SK-N-SH treated with all-trans-retinoic acid at 6 μM for 48 hours (cell line): ENCODE measurements around the gene CENPU.

ENCODE experiments used
- ATAC-seq: fragments of 200-7000 bp; cut with Tn5 transposase; 3 replicates; pipeline ENCODE4 v1.9.1; 2020; ENCODE audit warnings: mild to moderate bottlenecking, moderate library complexity
- ARNTL ChIP-seq: fragments of 450-650 bp; formaldehyde crosslinking; IDR thresholded peaks from 2 replicates; pipeline ENCODE4 v1.5.0; 2020; ENCODE audit warnings: low read depth, mild to moderate bottlenecking, moderate library complexity, borderline replicate concordance
- BACH2 ChIP-seq: fragments of 250-450 bp; sonication (Bioruptor Pico); IDR thresholded peaks from 2 replicates; pipeline ENCODE4 v1.9.0; 2021; ENCODE audit warnings: mild to moderate bottlenecking, borderline replicate concordance
- CSDC2 ChIP-seq: fragments of 250-450 bp; sonication (Bioruptor Pico); IDR thresholded peaks from 2 replicates; pipeline ENCODE4 v1.5.0; 2020; ENCODE audit warnings: mild to moderate bottlenecking, moderate library complexity
- ESRRG ChIP-seq: fragments of 250-450 bp; sonication (Bioruptor Pico); IDR thresholded peaks from 2 replicates; pipeline ENCODE4 v1.6.1; 2021; ENCODE audit warnings: mild to moderate bottlenecking
- GLIS3 ChIP-seq: fragments of 250-450 bp; sonication (Bioruptor Pico); IDR thresholded peaks from 2 replicates; pipeline ENCODE4 v1.5.0; 2020; ENCODE audit warnings: mild to moderate bottlenecking, moderate library complexity
- ISL1 ChIP-seq: fragments of 250-450 bp; sonication (Bioruptor Pico); IDR thresholded peaks from 2 replicates; pipeline ENCODE4 v2.1.2; 2022; ENCODE audit warnings: mild to moderate bottlenecking, moderate library complexity
- OSR1 ChIP-seq: fragments of 250-450 bp; sonication (Bioruptor Pico); IDR thresholded peaks from 2 replicates; pipeline ENCODE4 v1.8.0; 2022; ENCODE audit warnings: moderate library complexity, mild to moderate bottlenecking, inconsistent platforms
- PATZ1 ChIP-seq: fragments of 250-450 bp; sonication (Bioruptor Pico); IDR thresholded peaks from 2 replicates; pipeline ENCODE4 v1.8.0; 2020; ENCODE audit warnings: mild to moderate bottlenecking, moderate library complexity, borderline replicate concordance
- PPARA ChIP-seq: fragments of 250-450 bp; sonication (Bioruptor Pico); IDR thresholded peaks from 2 replicates; pipeline ENCODE4 v1.5.0; 2020; ENCODE audit warnings: mild to moderate bottlenecking, borderline replicate concordance
- RARB ChIP-seq: fragments of 250-450 bp; sonication (Bioruptor Pico); IDR thresholded peaks from 2 replicates; pipeline ENCODE4 v1.8.0; 2021; ENCODE audit warnings: mild to moderate bottlenecking, moderate library complexity
- SNAI2 ChIP-seq: fragments of 250-450 bp; sonication (Bioruptor Pico); IDR thresholded peaks from 2 replicates; pipeline ENCODE4 v1.5.0; 2020; ENCODE audit warnings: mild to moderate bottlenecking, moderate library complexity
- TCF4 ChIP-seq: fragments of 250-450 bp; sonication (Bioruptor Pico); IDR thresholded peaks from 2 replicates; pipeline ENCODE4 v1.8.0; 2021; ENCODE audit warnings: mild to moderate bottlenecking, moderate library complexity, borderline replicate concordance
- TOX ChIP-seq: fragments of 250-450 bp; sonication (Bioruptor Pico); IDR thresholded peaks from 2 replicates; pipeline ENCODE4 v1.8.0; 2021; ENCODE audit warnings: mild to moderate bottlenecking, moderate library complexity, borderline replicate concordance
- TSHZ2 ChIP-seq: fragments of 250-450 bp; sonication (Bioruptor Pico); IDR thresholded peaks from 2 replicates; pipeline ENCODE4 v1.5.0; 2020; ENCODE audit warnings: mild to moderate bottlenecking, moderate library complexity
- ZC3H10 ChIP-seq: fragments of 250-450 bp; sonication (Bioruptor Pico); IDR thresholded peaks from 2 replicates; pipeline ENCODE4 v1.5.1; 2021; ENCODE audit warnings: mild to moderate bottlenecking, moderate library complexity
- ZFP3 ChIP-seq: fragments of 250-450 bp; sonication (Bioruptor Pico); IDR thresholded peaks from 2 replicates; pipeline ENCODE4 v1.5.0; 2020; ENCODE audit warnings: mild to moderate bottlenecking, moderate library complexity
- ZFP30 ChIP-seq: fragments of 450-650 bp; formaldehyde crosslinking; IDR thresholded peaks from 2 replicates; pipeline ENCODE4 v1.5.0; 2022; ENCODE audit warnings: mild to moderate bottlenecking, moderate library complexity
- ZNF565 ChIP-seq: fragments of 450-650 bp; formaldehyde crosslinking; conservative IDR thresholded peaks from 2 replicates; pipeline ENCODE4 v1.5.0; 2020; ENCODE audit warnings: low read depth, mild to moderate bottlenecking, moderate library complexity
- ZNF70 ChIP-seq: fragments of 450-650 bp; formaldehyde crosslinking; IDR thresholded peaks from 2 replicates; pipeline ENCODE4 v1.5.0; 2020; ENCODE audit warnings: mild to moderate bottlenecking, moderate library complexity
- ZNF8 ChIP-seq: fragments of 450-650 bp; formaldehyde crosslinking; IDR thresholded peaks from 2 replicates; pipeline ENCODE4 v1.5.0; 2020; ENCODE audit warnings: mild to moderate bottlenecking, moderate library complexity
- TF ChIP-seq, protein P1 (sequence below): fragments of 250-450 bp; sonication (Bioruptor Pico); IDR thresholded peaks from 2 replicates; pipeline ENCODE4 v1.5.1; 2021; ENCODE audit warnings: mild to moderate bottlenecking, moderate library complexity
- TF ChIP-seq, protein P2 (sequence below): fragments of 250-450 bp; sonication (Bioruptor Pico); IDR thresholded peaks from 2 replicates; pipeline ENCODE4 v1.8.0; 2021; ENCODE audit warnings: low read depth, mild to moderate bottlenecking, moderate library complexity, borderline replicate concordance
- TF ChIP-seq, protein P3 (sequence below): fragments of 250-450 bp; sonication (Bioruptor Pico); IDR thresholded peaks from 2 replicates; pipeline ENCODE4 v1.5.1; 2020; ENCODE audit warnings: low read depth, mild to moderate bottlenecking, moderate library complexity

The CENPU gene

GRCh38 chr4:184693056-184693455, 40.8 kb downstream of the CENPU start:
- no peak for TF ChIP-seq TCF4 (CRISPR knock-in tag)
- TF ChIP-seq ZNF565 (CRISPR knock-in tag), result no peak
- TF ChIP-seq ZFP30 (CRISPR knock-in tag), result no peak
- no peak for TF ChIP-seq OSR1 (CRISPR knock-in tag)
- no peak for TF ChIP-seq TOX (CRISPR knock-in tag)
- no peak for TF ChIP-seq ZNF8 (CRISPR knock-in tag)
- no peak for TF ChIP-seq ARNTL
- no peak for TF ChIP-seq CSDC2 (CRISPR knock-in tag)
- TF ChIP-seq, protein P1, sequence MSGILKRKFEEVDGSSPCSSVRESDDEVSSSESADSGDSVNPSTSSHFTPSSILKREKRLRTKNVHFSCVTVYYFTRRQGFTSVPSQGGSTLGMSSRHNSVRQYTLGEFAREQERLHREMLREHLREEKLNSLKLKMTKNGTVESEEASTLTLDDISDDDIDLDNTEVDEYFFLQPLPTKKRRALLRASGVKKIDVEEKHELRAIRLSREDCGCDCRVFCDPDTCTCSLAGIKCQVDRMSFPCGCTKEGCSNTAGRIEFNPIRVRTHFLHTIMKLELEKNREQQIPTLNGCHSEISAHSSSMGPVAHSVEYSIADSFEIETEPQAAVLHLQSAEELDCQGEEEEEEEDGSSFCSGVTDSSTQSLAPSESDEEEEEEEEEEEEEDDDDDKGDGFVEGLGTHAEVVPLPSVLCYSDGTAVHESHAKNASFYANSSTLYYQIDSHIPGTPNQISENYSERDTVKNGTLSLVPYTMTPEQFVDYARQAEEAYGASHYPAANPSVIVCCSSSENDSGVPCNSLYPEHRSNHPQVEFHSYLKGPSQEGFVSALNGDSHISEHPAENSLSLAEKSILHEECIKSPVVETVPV (CRISPR knock-in tag), result no peak
- TF ChIP-seq BACH2 (CRISPR knock-in tag), result no peak
- TF ChIP-seq ZC3H10 (CRISPR knock-in tag), result no peak
- no peak for TF ChIP-seq TSHZ2 (CRISPR knock-in tag)
- TF ChIP-seq ZNF70, result no peak
- no peak for TF ChIP-seq ESRRG
- TF ChIP-seq, protein P2, sequence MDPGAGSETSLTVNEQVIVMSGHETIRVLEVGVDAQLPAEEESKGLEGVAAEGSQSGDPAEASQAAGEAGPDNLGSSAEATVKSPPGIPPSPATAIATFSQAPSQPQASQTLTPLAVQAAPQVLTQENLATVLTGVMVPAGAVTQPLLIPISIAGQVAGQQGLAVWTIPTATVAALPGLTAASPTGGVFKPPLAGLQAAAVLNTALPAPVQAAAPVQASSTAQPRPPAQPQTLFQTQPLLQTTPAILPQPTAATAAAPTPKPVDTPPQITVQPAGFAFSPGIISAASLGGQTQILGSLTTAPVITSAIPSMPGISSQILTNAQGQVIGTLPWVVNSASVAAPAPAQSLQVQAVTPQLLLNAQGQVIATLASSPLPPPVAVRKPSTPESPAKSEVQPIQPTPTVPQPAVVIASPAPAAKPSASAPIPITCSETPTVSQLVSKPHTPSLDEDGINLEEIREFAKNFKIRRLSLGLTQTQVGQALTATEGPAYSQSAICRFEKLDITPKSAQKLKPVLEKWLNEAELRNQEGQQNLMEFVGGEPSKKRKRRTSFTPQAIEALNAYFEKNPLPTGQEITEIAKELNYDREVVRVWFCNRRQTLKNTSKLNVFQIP (CRISPR knock-in tag), result no peak
- TF ChIP-seq RARB (CRISPR knock-in tag), result no peak
- TF ChIP-seq, protein P3, sequence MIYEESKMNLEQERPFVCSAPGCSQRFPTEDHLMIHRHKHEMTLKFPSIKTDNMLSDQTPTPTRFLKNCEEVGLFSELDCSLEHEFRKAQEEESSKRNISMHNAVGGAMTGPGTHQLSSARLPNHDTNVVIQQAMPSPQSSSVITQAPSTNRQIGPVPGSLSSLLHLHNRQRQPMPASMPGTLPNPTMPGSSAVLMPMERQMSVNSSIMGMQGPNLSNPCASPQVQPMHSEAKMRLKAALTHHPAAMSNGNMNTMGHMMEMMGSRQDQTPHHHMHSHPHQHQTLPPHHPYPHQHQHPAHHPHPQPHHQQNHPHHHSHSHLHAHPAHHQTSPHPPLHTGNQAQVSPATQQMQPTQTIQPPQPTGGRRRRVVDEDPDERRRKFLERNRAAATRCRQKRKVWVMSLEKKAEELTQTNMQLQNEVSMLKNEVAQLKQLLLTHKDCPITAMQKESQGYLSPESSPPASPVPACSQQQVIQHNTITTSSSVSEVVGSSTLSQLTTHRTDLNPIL, result no peak
- no peak for TF ChIP-seq ZFP3 (CRISPR knock-in tag)
- TF ChIP-seq ISL1 (CRISPR knock-in tag), result no peak
- no peak for ATAC-seq

GRCh38 chr4:184689681-184690080, 44.2 kb downstream of the CENPU start:
- no peak for ATAC-seq
- no peak for TF ChIP-seq ISL1 (CRISPR knock-in tag)
- TF ChIP-seq GLIS3 (CRISPR knock-in tag), result no peak
- no peak for TF ChIP-seq ARNTL
- no peak for TF ChIP-seq BACH2 (CRISPR knock-in tag)
- no peak for TF ChIP-seq PPARA
- no peak for TF ChIP-seq OSR1 (CRISPR knock-in tag)
- TF ChIP-seq TOX (CRISPR knock-in tag), result no peak
- no peak for TF ChIP-seq ZNF565 (CRISPR knock-in tag)
- no peak for TF ChIP-seq SNAI2 (CRISPR knock-in tag)
- no peak for TF ChIP-seq PATZ1 (CRISPR knock-in tag)
- TF ChIP-seq, all 23 proteins: peak for 0

- peak; percentile 97 for ATAC-seq
- no peak for TF ChIP-seq ZNF565 (CRISPR knock-in tag)
- TF ChIP-seq PPARA, result no peak
- no peak for TF ChIP-seq ZNF70
- no peak for TF ChIP-seq TOX (CRISPR knock-in tag)
- TF ChIP-seq ZFP30 (CRISPR knock-in tag), result no peak
- no peak for TF ChIP-seq RARB (CRISPR knock-in tag)
- no peak for TF ChIP-seq OSR1 (CRISPR knock-in tag)
- TF ChIP-seq, protein P1 (CRISPR knock-in tag), result no peak
- TF ChIP-seq ZNF8 (CRISPR knock-in tag), result no peak
- TF ChIP-seq TSHZ2 (CRISPR knock-in tag), result no peak
- TF ChIP-seq CSDC2 (CRISPR knock-in tag), result no peak
- TF ChIP-seq TCF4 (CRISPR knock-in tag), result no peak
Measured at GRCh38 chr4:184688447-184688846, 45.4 kb downstream of the CENPU start.
